Caki2 (cell line): ENCODE data around the gene SNAPC1. TPM values are rescaled to one million over a fixed set of nuclear protein-coding genes. Genes with fewer than 3 reads are reported as not detected.

Experiments
- DNase-seq: peaks from one replicate; pipeline ENCODE4 v3.0.0-alpha.2; 2015; ENCODE audit warnings: low read depth
- in situ Hi-C: cut with HindIII; loops from 2 replicates; pipeline ENCODE4 v1.10.0; 2016; ENCODE audit warnings: low sequenced_read_pairs, low pct_unique_long_range_greater_than_20kb, mixed read lengths
- total RNA-seq: library from RNA; depleted of rRNA; stranded (reverse); fragments of >200 nt; shearing (Covaris generic); gene quantifications from 2 replicates; pipeline ENCODE4 v1.2.3, GENCODE V29; 2014; ENCODE audit warnings: low replicate concordance

SNAPC1 gene
- total RNA-seq, 1 experiment from 2014 or later: 10.3 TPM

- DNase-seq: no peak
- in situ Hi-C loops: no loop called here
Observed at GRCh38 chr14:61769893-61770292, 7.7 kb downstream of the SNAPC1 start.

- DNase-seq: no peak
- in situ Hi-C loops: no loop called here
Observed at GRCh38 chr14:61774861-61775260, 12.6 kb downstream of the SNAPC1 start.

GRCh38 chr14:61780125-61780524 is 17.9 kb downstream of the SNAPC1 start:
- in situ Hi-C loops: no loop called here
- no peak for DNase-seq

- in situ Hi-C loops: no loop called here
- DNase-seq: no peak
Observed at GRCh38 chr14:61797309-61797708, 35.1 kb downstream of the SNAPC1 start.

GRCh38 chr14:61802010-61802568 is 39.9 kb downstream of the SNAPC1 start:
- in situ Hi-C loops: no loop called here
- DNase-seq: no peak

GRCh38 chr14:61803755-61804154 is 41.5 kb downstream of the SNAPC1 start:
- in situ Hi-C loops: no loop called here
- no peak for DNase-seq

- DNase-seq: no peak
- in situ Hi-C loops: no loop called here
Observed at GRCh38 chr14:61805451-61805850, 43.2 kb downstream of the SNAPC1 start.

- DNase-seq: no peak
- in situ Hi-C loops: no loop called here
Observed at GRCh38 chr14:61811882-61812346, 49.7 kb downstream of the SNAPC1 start.

- in situ Hi-C loops: no loop called here
- DNase-seq: no peak
Observed at GRCh38 chr14:61812347-61813095, 50.3 kb downstream of the SNAPC1 start, which contains the start of gene SYT16. SYT16 (plus strand) TSS chr14:61812703.

- in situ Hi-C loops: no loop called here
Observed at GRCh38 chr14:61813096-61813606, 50.9 kb downstream of the SNAPC1 start.

GRCh38 chr14:61822458-61822857 is 60.2 kb downstream of the SNAPC1 start:
- in situ Hi-C loops: no loop called here
- no peak for DNase-seq

More at GRCh38 chr14:61813096-61813606, 50.9 kb downstream of the SNAPC1 start:
- no peak for DNase-seq

GRCh38 chr14:61832783-61833182 is 70.6 kb downstream of the SNAPC1 start:
- in situ Hi-C loops: no loop called here
- no peak for DNase-seq

GRCh38 chr14:61836184-61836583 is 74.0 kb downstream of the SNAPC1 start:
- no peak for DNase-seq
- in situ Hi-C loops: no loop called here

- in situ Hi-C loops: no loop called here
Observed at GRCh38 chr14:61836807-61837206, 74.6 kb downstream of the SNAPC1 start.

GRCh38 chr14:61837336-61838229 is 75.4 kb downstream of the SNAPC1 start:
- in situ Hi-C loops: no loop called here

More at GRCh38 chr14:61836807-61837206, 74.6 kb downstream of the SNAPC1 start:
- DNase-seq: no peak

GRCh38 chr14:61838661-61839245 is 76.5 kb downstream of the SNAPC1 start:
- DNase-seq: no peak
- in situ Hi-C loops: no loop called here

More at GRCh38 chr14:61837336-61838229, 75.4 kb downstream of the SNAPC1 start:
- DNase-seq: peak; percentile 37

GRCh38 chr14:61839507-61839906 is 77.3 kb downstream of the SNAPC1 start:
- in situ Hi-C loops: no loop called here
- no peak for DNase-seq

- no peak for DNase-seq
- in situ Hi-C loops: no loop called here
Observed at GRCh38 chr14:61841145-61841544, 78.9 kb downstream of the SNAPC1 start.
